Measurements from ENCODE around the gene PTPRN2.

DNA sequence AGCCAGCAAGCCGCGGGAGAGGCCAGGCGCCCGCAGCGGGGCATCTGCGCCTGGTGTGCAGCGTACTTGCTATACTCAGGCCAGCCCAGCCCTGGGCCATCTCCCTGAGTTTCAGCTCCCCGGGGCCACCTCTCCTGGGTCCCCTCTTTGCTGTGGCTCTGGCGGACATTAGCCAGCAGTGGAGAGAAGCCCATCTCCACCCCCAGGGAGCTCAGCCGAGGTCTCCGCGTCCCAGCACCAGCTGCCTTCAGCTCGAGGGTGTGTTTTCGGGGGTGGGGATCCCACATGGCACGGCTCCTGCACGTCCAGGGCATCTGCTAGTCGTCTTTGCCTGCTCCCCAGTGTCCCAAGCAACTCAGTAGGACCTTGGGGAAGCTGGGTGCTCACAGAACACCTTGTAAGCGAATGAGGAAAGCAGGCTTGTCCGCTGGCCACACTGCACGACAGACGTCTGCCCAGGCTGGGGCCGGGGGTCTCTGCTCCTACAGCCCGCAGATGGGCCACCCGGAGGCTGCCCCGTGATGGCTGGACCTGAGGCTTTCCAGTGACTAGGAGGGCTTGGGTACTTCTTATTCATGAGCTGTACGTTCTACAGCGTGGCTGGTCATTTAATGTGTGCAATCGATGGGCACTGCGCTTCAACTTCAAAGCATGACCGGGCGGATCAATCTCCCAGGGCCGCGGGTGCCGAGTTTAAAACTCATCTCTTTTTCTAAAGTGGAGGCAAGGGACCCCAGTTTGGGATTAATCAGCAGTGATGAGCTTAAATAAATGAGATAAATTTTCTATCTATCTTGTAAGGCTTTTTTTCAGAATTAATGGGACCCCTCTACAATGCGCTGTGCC lies 795.2 kb downstream of the PTPRN2 start:
- no peak for TF ChIP-seq CTCF (IDR thresholded peaks at IDR 0.05)
- no peak for TF ChIP-seq POLR2A (IDR thresholded peaks at IDR 0.05)
- no peak for TF ChIP-seq EP300 (IDR thresholded peaks at IDR 0.05)
